HCT116 (cell line): ENCODE data around the gene SEC24B. TPM values are rescaled to one million over a fixed set of nuclear protein-coding genes. Genes with fewer than 3 reads are reported as not detected.

Experiments used
- ATAC-seq: fragments of 200-7000 bp; cut with Tn5 transposase; 2 replicates; pipeline ENCODE4 v1.9.1; 2020; ENCODE audit warnings: mild to moderate bottlenecking, moderate library complexity
- Bru-seq: library from RNA; stranded (reverse); fragments of 400-500 nt; gene quantifications from one replicate; lab custom pipeline; 2021; lab: Mats Ljungman, UMichigan
- BruChase-seq, 2 experiments: library from RNA; stranded (reverse); fragments of 400-500 nt; gene quantifications; one replicate each; lab custom pipeline; 2021; lab: Mats Ljungman, UMichigan
- BruUV-seq: library from RNA; stranded (reverse); fragments of 400-500 nt; replicated peaks from 2 replicates; lab custom pipeline; 2021; lab: Mats Ljungman, UMichigan
- CTCF ChIA-PET: fragments of 300-600 bp; sonication (Branson Sonifier 250); formaldehyde crosslinking; loops from one replicate; lab custom pipeline; 2021; ENCODE audit warnings: antibody characterized with exemption; lab: Charles Lee
- POLR2A ChIA-PET: fragments of 300-600, 350-600 bp; sonication (Branson Sonifier 250); formaldehyde crosslinking; loops from one replicate; lab custom pipeline; 2021; ENCODE audit warnings: antibody characterized with exemption; lab: Charles Lee
- RAD21 ChIA-PET, 2 experiments: fragments of 300-600 bp; sonication (Branson Sonifier 250); formaldehyde crosslinking; loops; one replicate each; lab custom pipeline; 2023; ENCODE audit warnings: low total read pairs in 2 of 2; ENCODE audit not compliant: uncharacterized antibody in 2 of 2, unreplicated experiment in 2 of 2, low non-redundant PET in 1 of 2; lab: Charles Lee
- DNase-seq: peaks from one replicate; pipeline ENCODE4 v3.0.0-alpha.2; 2010; ENCODE audit warnings: low read depth, low spot score
- H2AFZ ChIP-seq: fragments of 200-600 bp; shearing (Covaris generic), sonication (generic); 2 replicates; pipeline ENCODE4 v1.6.1; 2017; ENCODE audit warnings: low read depth, mixed run types, mixed read lengths, antibody characterized with exemption, low read length; ENCODE audit not compliant: poor library complexity, severe bottlenecking
- H3K27ac ChIP-seq: 2 replicates; pipeline ENCODE4 v1.5.1; 2012; ENCODE audit warnings: low read depth, low read length
- H3K27me3 ChIP-seq: fragments of 200-600 bp; sonication (generic); 2 replicates; pipeline ENCODE4 v1.6.1; 2016; ENCODE audit warnings: mixed run types, low read length, mixed read lengths; ENCODE audit not compliant: insufficient read depth
- H3K36me3 ChIP-seq, 2 experiments: fragments of 200-500 bp in 1 of 2; fragments of 200-600 bp in 1 of 2; sonication (Bioruptor generic) in 1 of 2; sonication (generic) in 1 of 2; 2 replicates each; pipeline versions ENCODE4 v1.5.1 to v1.6.1; 2014 to 2016; ENCODE audit warnings: low read length in 2 of 2, inconsistent platforms in 1 of 2, mixed read lengths in 1 of 2, mixed run types in 1 of 2; ENCODE audit not compliant: insufficient read depth in 2 of 2, control insufficient read depth in 1 of 2
- H3K4me1 ChIP-seq, 2 experiments: fragments of 200-600 bp in 1 of 2; sonication (generic) in 1 of 2; 2 replicates each; pipeline versions ENCODE4 v1.5.1 to v1.6.1; 2012 to 2017; ENCODE audit warnings: low read length in 2 of 2, inconsistent platforms in 1 of 2, mild to moderate bottlenecking in 1 of 2, mixed read lengths in 1 of 2, mixed run types in 1 of 2, moderate library complexity in 1 of 2; ENCODE audit not compliant: insufficient read depth in 2 of 2, control insufficient read depth in 1 of 2
- H3K4me2 ChIP-seq: fragments of 200-600 bp; sonication (generic); 2 replicates; pipeline ENCODE4 v1.6.1; 2017; ENCODE audit warnings: mixed run types, low read length, mixed read lengths
- H3K4me3 ChIP-seq, 2 experiments: fragments of 200-600 bp in 1 of 2; sonication (generic) in 1 of 2; replicated peaks in 1 of 2; 2 replicates each; pipeline ENCODE4 v1.5.1; 2011 to 2016; ENCODE audit warnings: low read length in 2 of 2, control low read depth in 1 of 2, low read depth in 1 of 2, mild to moderate bottlenecking in 1 of 2, mixed read lengths in 1 of 2, mixed run types in 1 of 2
- H3K79me2 ChIP-seq: fragments of 200-600 bp; sonication (generic); 2 replicates; pipeline ENCODE4 v1.6.1; 2017; ENCODE audit warnings: mild to moderate bottlenecking, mixed run types, low read length, moderate library complexity, mixed read lengths; ENCODE audit not compliant: insufficient read depth
- H3K9ac ChIP-seq: fragments of 200-600 bp; sonication (generic); 2 replicates; pipeline ENCODE4 v1.6.1; 2016; ENCODE audit warnings: low read length, mixed read lengths
- H3K9me2 ChIP-seq: fragments of 200-600 bp; sonication (generic), shearing (Covaris generic); 2 replicates; pipeline ENCODE4 v1.6.1; 2017; ENCODE audit warnings: mixed run types, mild to moderate bottlenecking, moderate library complexity; ENCODE audit not compliant: insufficient read depth
- H3K9me3 ChIP-seq, 2 experiments: fragments of 200-500 bp in 1 of 2; fragments of 200-600 bp in 1 of 2; sonication (Bioruptor generic) in 1 of 2; sonication (generic) in 1 of 2; 2 replicates each; pipeline ENCODE4 v1.6.1; 2014 to 2017; ENCODE audit warnings: low read length in 2 of 2, mixed read lengths in 2 of 2, inconsistent platforms in 1 of 2, low read depth in 1 of 2, mild to moderate bottlenecking in 1 of 2, mixed run types in 1 of 2, moderate library complexity in 1 of 2; ENCODE audit not compliant: control insufficient read depth in 1 of 2, insufficient read depth in 1 of 2
- H4K20me1 ChIP-seq: fragments of 200-600 bp; sonication (generic), shearing (Covaris generic); 2 replicates; pipeline ENCODE4 v1.6.1; 2017; ENCODE audit warnings: mixed run types, mild to moderate bottlenecking, moderate library complexity; ENCODE audit not compliant: insufficient read depth
- ATF3 ChIP-seq: IDR thresholded peaks from 2 replicates; pipeline ENCODE4 v1.6.1; 2012
- CBX3 ChIP-seq: IDR thresholded peaks from 2 replicates; pipeline ENCODE4 v1.6.1; 2012; ENCODE audit warnings: low read depth
- CEBPB ChIP-seq: IDR thresholded peaks from 2 replicates; pipeline ENCODE4 v1.6.1; 2012; ENCODE audit warnings: low read depth
- CTCF ChIP-seq, 3 experiments: fragments of 200-600 bp in 1 of 3; sonication (generic) in 1 of 3; IDR thresholded peaks in 2 of 3; conservative IDR thresholded peaks in 1 of 3; 2 replicates each; pipeline ENCODE4 v1.5.1; 2012 to 2017; ENCODE audit warnings: low read depth in 2 of 3, low read length in 2 of 3, antibody characterized with exemption in 1 of 3, borderline replicate concordance in 1 of 3, control low read depth in 1 of 3, mild to moderate bottlenecking in 1 of 3, mixed read lengths in 1 of 3, mixed run types in 1 of 3, moderate library complexity in 1 of 3; ENCODE audit not compliant: insufficient read depth in 1 of 3
- ELF1 ChIP-seq: IDR thresholded peaks from 2 replicates; pipeline ENCODE4 v1.6.1; 2012; ENCODE audit warnings: low read depth, borderline replicate concordance
- EZH2 ChIP-seq: fragments of 200-600 bp; sonication (generic); IDR thresholded peaks from 2 replicates; pipeline ENCODE4 v1.6.1; 2017; ENCODE audit warnings: antibody characterized with exemption, mixed run types
- FOSL1 ChIP-seq: IDR thresholded peaks from 2 replicates; pipeline ENCODE4 v1.6.1; 2012; ENCODE audit warnings: low read depth
- POLR2AphosphoS5 ChIP-seq: IDR thresholded peaks from 2 replicates; pipeline ENCODE4 v1.6.1; 2011; ENCODE audit warnings: mild to moderate bottlenecking, low read depth, low read length, moderate library complexity
- REST ChIP-seq: IDR thresholded peaks from 2 replicates; pipeline ENCODE4 v1.6.1; 2012; ENCODE audit warnings: low read depth
- SIN3A ChIP-seq: IDR thresholded peaks from 2 replicates; pipeline ENCODE4 v1.6.1; 2012; ENCODE audit warnings: low read depth
- SP1 ChIP-seq: IDR thresholded peaks from 2 replicates; pipeline ENCODE4 v1.6.1; 2012; ENCODE audit warnings: low read depth
- SRF ChIP-seq: IDR thresholded peaks from 2 replicates; pipeline ENCODE4 v1.6.1; 2012; ENCODE audit warnings: low read depth
- TCF7L2 ChIP-seq: IDR thresholded peaks from 2 replicates; pipeline ENCODE4 v1.7.0; 2011; ENCODE audit warnings: borderline replicate concordance, inconsistent platforms; ENCODE audit not compliant: insufficient read depth, insufficient read length; ENCODE audit errors: extremely low read depth
- ZBTB33 ChIP-seq: IDR thresholded peaks from 2 replicates; pipeline ENCODE4 v1.6.1; 2011; ENCODE audit warnings: mild to moderate bottlenecking, low read length, moderate library complexity; ENCODE audit not compliant: insufficient replicate concordance; ENCODE audit errors: extremely low read depth
- ZFX ChIP-seq: fragments of 450-650 bp; IDR thresholded peaks from 2 replicates; pipeline ENCODE4 v1.6.1; 2017
- ZNF274 ChIP-seq: fragments of 200-500 bp; sonication (Bioruptor generic); IDR thresholded peaks from 2 replicates; pipeline ENCODE4 v1.6.1; 2014; ENCODE audit warnings: mild to moderate bottlenecking, low read depth, low read length, inconsistent platforms
- intact Hi-C: fragments of 100-400 bp; cut with micrococcal nuclease; formaldehyde crosslinking; loops from 2 replicates; pipeline ENCODE4 v1.10.0; 2022
- long read RNA-seq: library from polyadenylated mRNA; unstranded; transcript quantifications from one replicate; pipeline ENCODE4 v2.0.0, GENCODE V29; 2021; ENCODE audit not compliant: unreplicated experiment
- polyA plus RNA-seq: library from polyadenylated mRNA; unstranded; fragments of >200 nt; gene quantifications from 2 replicates; pipeline ENCODE4 v1.2.1, GENCODE V29; 2012; ENCODE audit warnings: missing spikeins
- total RNA-seq: library from RNA; stranded (reverse); gene quantifications from one replicate; pipeline ENCODE4 v1.2.1, GENCODE V29; 2021; ENCODE audit not compliant: unreplicated experiment

The SEC24B gene
- total RNA-seq (33.0 TPM), Bru-seq, nascent RNA (percentile 88 among the genes with signal in this experiment), BruChase-seq, experiment 1, labeled RNA remaining after a 6-hour chase (percentile 76 among the genes with signal in this experiment), BruChase-seq, experiment 2, labeled RNA remaining after a 2-hour chase (percentile 82 among the genes with signal in this experiment)
- 17.7 and 21.0 TPM in 2 replicates for polyA plus RNA-seq
- long read RNA-seq, full-length matches to known transcripts = 2 of 19 reads
- long read RNA-seq, partial matches to known transcripts = 8 of 19 reads
- long read RNA-seq, other reads (novel, unspliced or antisense) = 9 of 19 reads

- peaks cover 14% of the 10 kb centered on the region; the same call in 1 of the 2 replicates for H4K20me1 ChIP-seq
- peak within 1 kb of the TSS; percentile 77 to 89 for H3K4me3 ChIP-seq
- peak within 1 kb of the TSS; percentile 74 for H3K9ac ChIP-seq
- peak within 1 kb of the TSS; percentile 91 for H3K4me2 ChIP-seq
- H3K27me3 ChIP-seq = no peaks in the 10 kb centered on the region
- peak; percentile 90 for ATAC-seq
- H3K27ac ChIP-seq = peak within 1 kb of the TSS; percentile 83
- BruUV-seq = no TSS peak
- ChIA-PET POLR2A (interaction anchor here (1.3 kb wide), 1 partner anchor 545 kb away, joined by 3 read pairs; no protein-coding TSS in a partner anchor), RAD21 (no interaction called here), CTCF (interaction anchor here (0.6 to 1.2 kb wide), 11 partner anchors 8 to 549 kb away, joined by 3 to 5 read pairs (median 4); partner anchors contain the start of gene CASP6)
- H3K36me3 ChIP-seq = no peaks in the 10 kb centered on the region; a peak in 1 of 4 replicates
- intact Hi-C loops = no loop called here
- no peaks in the 10 kb centered on the region for H3K9me2 ChIP-seq
- H3K9me3 ChIP-seq = no peaks in the 10 kb centered on the region
- peak; percentile 57 for DNase-seq
- H3K79me2 ChIP-seq = peaks cover 50% of the 10 kb centered on the region
- H3K4me1 ChIP-seq = peaks cover 7 to 22% of the 10 kb centered on the region in 2 experiments; a peak in 3 of 4 replicates
- peak within 1 kb of the TSS; percentile 14 for H2AFZ ChIP-seq
- TF ChIP-seq ATF3 (no peak), REST (no peak), SIN3A (no peak), CEBPB (no peak), ZNF274 (no peak), ZBTB33 (no peak), ELF1 (no peak), EZH2 (no peak), POLR2AphosphoS5 (peak; percentile 85), TCF7L2 (no peak), FOSL1 (no peak), SP1 (peak; percentile 6; the same call in 1 of the 2 replicates), SRF (no peak), ZFX (peak; percentile 98), CTCF (IDR thresholded peaks at IDR 0.05 in 2 of 3, conservative IDR thresholded peaks at IDR 0.05 in 1 of 3; ENCODE audit: borderline replicate concordance in 1 of 3, insufficient read depth in 1 of 3, low read depth in 2 of 3, low read length in 2 of 3) (peak; percentile 13 to 70 (median 69); a peak in 5 of 6 replicates), CBX3 (peak; percentile 63)
Measured at GRCh38 chr4:109433205-109434006, at the start of gene SEC24B. Gene SEC24B, plus strand, starts transcription at chr4:109433815. Its CDS starts 55 bp downstream, at chr4:109433870.
